Measurements from ENCODE around the gene HYI.
"Not testable (repeated sequence)": the region's sequence is repeated elsewhere in the genome, so short reads cannot be mapped to it uniquely, and the experiment has no call there.

HYI gene, protein sequence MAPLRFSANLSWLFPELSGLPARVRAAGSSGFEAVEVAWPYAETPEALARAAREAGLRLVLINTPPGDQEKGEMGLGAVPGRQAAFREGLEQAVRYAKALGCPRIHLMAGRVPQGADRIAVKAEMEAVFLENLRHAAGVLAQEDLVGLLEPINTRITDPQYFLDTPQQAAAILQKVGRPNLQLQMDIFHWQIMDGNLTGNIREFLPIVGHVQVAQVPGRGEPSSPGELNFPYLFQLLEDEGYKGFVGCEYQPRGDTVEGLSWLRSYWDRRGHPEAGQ

DNA sequence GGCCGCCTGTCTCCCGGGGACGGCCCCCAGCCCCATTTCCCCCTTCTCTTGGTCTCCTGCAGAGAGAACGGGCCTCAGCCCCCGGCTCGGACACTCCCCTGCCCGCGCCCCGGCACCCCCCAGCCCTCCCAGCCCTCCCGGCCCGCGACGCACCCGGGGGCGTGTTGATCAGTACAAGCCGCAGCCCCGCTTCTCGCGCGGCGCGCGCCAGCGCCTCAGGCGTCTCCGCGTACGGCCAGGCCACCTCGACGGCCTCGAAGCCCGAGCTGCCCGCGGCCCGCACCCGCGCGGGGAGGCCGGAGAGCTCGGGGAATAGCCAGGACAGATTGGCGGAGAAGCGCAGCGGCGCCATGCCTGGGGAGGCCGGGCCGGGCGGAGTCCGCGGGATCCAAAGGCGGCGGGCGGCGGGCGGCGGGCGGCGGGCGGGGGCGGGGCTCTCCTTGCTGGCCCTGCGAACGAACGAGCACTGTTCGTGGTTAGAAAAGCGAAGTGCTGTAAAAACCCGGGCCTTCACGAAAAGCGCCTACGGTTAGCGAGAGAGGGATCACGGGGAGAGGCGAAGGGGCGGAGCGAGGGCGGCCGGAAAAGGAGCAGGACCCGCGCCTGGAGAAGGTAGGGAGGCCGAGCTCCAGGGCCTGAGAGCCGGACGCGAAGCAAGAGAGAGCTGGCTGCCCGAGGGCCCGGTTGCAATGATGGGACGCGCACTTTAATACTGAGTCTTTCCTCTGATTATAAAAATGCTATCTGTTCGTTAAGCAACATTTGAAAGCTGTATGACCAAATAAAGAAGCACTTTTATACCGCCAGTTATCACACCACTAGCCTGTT lies at the start of gene HYI:
TSS of gene HYI (minus strand) at position 490 of the 828 bp plus-strand sequence. CDS start at position 352, 138 bp downstream.
- DNase-seq (ENCODE audit: low read depth, low spot score) = peak; percentile 46

DNA sequence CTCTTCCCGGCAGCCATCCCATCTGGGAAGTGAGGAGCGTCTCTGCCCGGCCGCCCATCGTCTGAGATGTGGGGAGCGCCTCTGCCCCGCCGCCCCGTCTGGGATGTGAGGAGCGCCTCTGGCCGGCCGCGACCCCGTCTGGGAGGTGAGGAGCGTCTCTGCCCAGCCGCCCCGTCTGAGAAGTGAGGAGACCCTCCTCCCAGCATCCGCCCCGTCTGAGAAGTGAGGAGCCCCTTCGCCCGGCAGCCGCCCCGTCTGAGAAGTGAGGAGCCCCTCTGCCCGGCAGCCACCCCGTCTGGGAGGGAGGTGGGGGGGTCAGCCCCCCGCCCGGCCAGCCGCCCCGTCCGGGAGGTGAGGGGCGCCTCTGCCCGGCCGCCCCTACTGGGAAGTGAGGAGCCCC lies 48.1 kb upstream of the HYI start:
- DNase-seq (ENCODE audit: low read depth, low spot score) = not testable (repeated sequence)

DNA sequence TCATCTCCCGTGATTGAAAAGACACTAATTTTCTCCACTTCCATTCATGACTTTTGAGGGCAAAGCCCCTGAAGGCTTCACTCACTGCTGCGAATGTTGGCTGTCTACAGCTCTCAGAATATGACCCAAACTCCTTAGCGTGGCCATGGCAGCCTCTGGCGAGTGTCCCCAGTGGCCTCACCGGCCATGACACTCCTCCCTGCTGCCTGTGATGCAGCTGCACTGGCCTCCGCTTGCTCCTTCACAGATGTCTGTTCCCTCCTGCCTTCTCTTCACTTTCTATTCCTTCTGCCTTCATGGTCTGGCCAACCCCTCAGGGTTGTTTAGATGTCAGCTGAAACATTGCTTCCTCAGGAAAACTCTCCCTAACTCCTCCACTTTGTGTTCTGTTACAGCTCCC lies 46.2 kb upstream of the HYI start:
- DNase-seq (ENCODE audit: low read depth, low spot score) = no peak

DNA sequence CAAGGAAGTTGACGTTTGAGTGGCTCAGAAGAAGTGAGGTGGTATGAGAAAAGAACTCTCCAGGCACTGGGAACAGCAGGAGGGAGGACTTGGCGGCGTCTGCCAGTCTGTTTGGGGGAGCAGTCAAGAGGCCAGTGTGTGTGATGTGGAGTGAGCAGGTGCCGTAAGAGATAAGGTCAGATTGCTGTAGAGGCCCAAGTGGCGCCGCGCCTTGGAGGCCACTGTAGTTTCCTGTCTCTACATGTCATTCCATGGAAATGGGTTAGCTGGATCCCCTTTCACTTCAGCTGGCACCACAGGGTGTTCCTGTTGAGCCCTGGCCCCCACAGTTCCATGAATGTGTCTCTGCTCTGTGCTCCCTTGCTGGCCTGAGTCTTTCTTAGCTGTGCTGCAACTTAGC lies 41.5 kb upstream of the HYI start:
- no peak for DNase-seq (ENCODE audit: low read depth, low spot score)

DNA sequence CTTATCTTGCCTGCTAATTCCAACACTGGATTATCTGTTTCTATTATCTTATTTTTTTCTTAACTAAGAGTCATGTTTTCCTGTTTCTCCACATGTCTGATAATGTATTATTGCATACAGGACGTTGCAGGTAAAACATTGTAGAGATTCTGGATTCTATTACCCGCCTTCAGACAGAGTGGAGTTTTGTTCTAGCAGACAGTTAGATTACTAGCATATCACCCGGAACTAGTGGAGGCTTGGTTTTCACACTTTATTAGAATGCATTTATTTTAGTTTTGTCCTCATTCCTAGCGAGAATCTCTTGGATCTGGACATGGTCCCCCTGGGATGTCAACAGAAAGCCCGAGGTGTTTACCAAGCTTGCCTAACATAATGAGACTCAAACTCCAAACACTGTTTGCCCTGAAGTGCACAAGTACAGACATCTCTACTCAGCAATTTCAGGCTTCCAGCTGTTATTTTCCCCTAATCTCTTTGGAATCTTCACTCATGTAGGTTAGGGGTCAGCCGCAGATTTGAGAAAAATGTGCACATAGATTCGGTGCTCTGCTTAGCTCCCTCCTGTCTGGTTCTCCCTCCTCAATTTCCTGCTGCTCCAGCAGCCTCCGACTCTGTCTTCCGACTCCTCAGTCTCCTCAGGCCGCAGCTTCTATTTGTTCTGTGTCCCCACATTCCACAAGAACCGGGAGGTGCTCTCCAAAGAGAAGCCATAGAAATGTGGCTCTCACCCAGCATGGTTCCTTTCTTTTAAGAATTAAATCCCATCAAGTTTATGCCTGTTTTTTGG lies 40.1 kb upstream of the HYI start:
- no peak for DNase-seq (ENCODE audit: low read depth, low spot score)

DNA sequence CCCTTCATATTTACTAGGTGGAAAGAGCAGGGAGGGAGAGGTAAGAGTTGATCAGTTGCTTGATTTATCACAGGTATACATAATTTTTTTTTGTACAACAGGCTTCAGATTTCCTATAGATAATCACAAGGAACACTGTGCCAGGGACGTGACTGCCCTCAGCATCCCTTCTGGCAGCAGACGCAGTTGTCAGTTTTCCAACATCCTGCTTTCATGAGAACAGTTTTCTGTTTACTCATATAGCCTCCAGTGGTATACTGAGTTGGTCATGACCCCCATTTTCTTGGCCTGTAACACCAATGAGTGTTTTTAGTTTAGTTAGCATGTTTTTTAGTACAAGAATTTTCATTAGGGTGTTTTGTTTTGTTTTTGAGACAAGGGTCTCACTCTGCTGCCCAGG lies 39.1 kb upstream of the HYI start:
- DNase-seq (ENCODE audit: low read depth, low spot score) = no peak

DNA sequence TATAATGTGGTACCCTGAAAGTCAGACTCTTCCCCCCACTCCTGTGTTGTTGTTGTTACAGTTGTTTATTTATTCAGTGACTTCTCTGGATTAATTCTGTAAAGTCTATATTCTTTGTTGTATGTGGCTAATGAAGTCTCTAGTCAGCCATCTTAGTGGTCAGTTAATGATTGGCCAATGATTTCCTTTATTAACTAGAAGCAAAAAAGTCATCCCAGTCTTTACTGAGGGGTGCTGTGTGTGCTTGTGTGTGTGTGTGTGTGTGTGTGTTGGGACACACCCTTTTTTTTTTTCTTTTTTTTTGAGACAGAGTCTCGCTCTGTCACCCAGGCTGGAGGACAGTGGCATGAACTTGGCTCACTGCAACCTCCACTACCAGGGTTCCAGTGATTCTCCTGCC lies 37.3 kb upstream of the HYI start:
- no peak for DNase-seq (ENCODE audit: low read depth, low spot score)

DNA sequence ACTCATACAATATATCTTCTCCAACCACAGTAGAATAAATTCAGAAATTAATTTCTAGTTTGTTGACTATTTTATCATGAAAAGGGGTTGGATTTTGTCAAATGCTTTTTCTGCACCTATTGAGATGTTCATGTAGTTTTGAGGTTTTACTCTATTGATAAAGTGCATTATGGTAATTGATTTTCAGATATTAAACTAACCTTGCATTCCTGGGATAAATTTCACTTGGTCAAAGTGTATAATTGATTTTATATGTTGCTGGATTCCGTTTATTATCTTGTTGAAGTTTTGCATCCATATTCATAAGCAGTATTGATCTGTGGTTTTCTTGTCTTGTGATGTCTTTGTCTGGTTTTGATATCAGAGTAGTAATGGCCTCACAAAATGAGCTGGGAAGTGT lies 34.4 kb upstream of the HYI start:
- DNase-seq (ENCODE audit: low read depth, low spot score) = no peak

DNA sequence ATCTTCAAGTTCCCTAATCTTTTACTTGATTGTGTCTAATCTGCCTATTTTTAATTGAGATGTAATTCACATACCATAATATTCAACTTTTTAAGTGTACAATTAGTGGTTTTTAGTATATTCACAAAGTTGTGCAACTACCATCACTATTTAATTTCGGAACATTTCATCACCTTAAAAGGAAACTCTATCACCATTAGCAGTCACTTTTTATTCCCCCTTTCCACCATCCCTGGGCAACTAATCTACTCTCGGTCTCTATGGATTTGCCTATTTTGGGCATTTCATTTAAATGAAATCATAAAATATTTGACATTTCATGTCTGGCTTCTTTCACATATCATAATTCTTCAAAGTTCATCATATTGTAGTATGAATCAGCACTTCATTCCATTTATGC lies 30.6 kb upstream of the HYI start:
- no peak for DNase-seq (ENCODE audit: low read depth, low spot score)

DNA sequence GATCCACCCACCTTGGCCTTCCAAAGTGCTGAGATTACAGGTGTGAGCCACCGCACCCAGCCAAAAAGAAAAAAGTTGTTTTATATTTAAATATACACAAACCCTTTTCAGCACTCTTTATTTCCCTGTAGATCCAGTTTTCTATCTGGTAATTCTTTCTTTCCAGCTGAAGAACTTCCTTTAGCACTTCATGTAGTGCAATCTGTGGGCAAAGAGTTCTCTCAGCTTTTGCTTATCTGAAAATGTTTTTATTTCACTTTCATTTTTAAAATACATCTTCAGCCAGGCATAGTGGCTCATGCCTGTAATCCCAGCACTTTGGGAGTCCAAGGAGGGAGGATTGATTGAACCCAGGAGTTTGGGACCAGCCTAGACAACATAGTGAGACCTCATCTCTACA lies 28.5 kb upstream of the HYI start:
- DNase-seq (ENCODE audit: low read depth, low spot score) = no peak

DNA sequence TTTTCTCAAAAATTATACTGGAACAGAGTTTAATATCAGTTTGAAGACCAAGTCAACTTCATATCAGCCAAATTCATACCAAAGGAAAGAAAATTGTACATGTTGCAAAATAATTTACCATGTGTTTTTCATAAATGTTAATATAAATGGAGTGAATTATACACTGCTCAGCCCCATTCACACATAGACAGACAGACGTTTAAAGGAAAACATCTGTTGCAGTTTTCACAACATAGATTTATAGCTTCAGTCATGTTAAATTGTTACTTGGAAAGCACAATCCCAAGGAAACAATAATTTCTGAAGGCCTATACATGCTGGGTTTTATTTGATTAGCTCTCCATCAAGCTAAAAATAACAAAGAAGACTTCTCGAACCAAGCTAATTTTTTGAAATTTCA lies 27.8 kb upstream of the HYI start:
- DNase-seq (ENCODE audit: low read depth, low spot score) = no peak

DNA sequence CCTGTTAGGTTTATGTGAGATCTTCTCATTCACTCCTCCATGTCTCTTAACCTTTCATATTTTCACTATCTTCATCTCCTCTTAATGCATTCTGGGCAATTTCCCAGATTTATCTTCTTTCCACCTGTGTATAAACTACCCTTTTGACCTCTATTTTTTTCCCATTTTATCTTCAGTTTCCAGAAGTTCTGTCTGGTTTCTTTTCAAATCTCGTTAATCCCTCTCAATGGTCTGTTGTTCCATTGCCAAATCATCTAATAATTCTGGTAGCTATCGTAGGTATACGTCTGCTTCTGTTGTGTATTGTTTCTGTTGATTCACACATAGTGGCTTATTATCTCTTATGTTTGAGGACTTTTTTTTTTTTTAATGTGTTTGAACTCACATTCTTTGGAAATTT lies 25.7 kb upstream of the HYI start:
- DNase-seq (ENCODE audit: low read depth, low spot score) = no peak

DNA sequence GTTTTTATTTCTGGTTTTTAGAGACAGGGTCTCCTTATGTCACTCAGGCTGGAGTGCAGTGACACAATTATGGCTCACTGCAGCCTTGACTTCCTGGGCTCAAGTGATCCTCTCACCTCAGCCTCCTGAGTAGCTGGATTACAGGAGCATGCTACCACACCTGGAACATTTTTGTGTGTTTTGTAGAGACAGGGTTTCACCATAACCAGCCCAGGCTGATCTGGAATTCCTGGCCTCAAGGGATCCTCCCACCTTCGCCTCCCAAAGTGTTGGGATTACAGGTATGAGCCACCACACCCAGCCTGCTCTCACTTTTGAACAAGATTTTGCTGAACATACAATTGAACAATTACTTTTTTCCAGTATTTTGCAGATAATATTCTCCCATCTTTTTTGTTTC lies 24.0 kb upstream of the HYI start:
- DNase-seq (ENCODE audit: low read depth, low spot score) = no peak

DNA sequence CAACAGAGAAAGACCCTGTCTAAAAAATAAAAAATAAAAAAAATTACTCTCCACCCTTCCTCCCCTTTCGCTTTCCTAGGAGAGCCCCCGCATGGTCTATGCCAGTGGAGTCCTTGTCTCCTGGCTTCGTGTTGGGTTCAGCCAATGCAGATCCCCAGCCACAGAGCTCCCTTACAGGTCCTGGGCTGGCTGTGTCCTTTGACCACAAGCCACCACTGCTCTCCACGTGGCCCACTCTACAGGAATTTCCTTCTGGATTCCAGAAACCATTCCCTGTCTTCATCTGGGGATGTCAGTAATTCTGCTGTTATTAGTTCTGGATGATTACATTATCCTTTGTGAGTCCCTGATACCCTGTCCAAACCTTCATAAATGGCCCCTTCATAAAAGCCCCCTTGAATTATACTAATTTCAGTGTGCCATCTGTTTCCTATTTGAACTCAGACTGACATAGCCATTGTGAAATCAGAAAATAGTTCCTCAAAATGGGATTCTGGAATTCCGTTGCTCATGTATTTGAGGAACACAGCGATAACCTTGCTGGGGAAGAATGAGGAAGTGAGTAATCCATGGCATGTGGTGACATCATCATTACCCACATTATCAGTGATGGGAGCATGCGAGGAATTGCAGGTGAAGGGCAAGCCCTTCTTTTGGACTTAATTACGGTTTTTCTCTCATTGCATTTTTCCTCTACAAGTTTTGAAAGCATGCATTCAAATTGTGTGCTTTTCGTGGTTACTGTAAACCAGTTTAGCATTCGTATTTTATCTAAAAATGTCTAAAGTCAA lies 22.1 kb upstream of the HYI start:
- DNase-seq (ENCODE audit: low read depth, low spot score) = not testable (repeated sequence)

DNA sequence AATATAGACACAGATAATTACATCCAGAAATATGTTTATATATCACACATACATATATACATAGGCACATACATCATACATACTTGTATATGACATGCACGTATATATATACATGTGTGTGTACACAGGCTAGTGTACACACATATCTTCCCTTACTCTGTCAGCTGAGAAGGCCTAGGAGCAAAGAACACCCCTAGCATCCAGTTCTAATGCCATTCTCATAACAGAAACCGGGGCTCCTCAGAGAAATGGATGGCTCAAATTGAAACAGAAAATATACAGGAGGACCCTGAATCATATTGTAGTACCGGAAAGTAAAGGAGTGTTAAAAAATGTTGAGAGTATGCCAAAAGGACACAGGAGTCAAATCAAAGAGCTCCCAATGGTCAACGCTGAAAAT lies 19.7 kb upstream of the HYI start:
- no peak for DNase-seq (ENCODE audit: low read depth, low spot score)

DNA sequence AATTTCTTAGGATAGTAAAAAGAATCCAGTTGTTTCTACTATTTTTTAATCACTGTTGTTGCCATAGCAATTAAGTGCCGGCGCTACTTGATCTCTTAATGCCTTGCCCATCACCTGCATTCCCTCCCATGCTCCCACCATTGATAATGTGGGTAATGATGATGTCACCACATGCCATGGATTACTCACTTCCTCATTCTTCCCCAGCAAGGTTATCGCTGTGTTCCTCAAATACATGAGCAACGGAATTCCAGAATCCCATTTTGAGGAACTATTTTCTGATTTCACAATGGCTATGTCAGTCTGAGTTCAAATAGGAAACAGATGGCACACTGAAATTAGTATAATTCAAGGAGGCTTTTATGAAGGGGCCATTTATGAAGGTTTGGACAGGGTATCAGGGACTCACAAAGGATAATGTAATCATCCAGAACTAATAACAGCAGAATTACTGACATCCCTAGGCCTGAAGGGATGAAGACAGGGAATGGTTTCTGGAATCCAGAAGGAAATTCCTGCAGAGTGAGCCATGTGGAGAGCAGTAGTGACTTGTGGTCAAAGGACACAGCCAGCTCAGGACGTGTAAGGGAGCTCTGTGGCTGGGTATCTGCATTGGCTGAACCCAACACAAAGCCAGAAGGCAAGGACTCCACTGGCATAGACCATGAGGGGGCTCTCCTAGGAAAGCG lies 18.9 kb upstream of the HYI start:
- not testable (repeated sequence) for DNase-seq (ENCODE audit: low read depth, low spot score)

DNA sequence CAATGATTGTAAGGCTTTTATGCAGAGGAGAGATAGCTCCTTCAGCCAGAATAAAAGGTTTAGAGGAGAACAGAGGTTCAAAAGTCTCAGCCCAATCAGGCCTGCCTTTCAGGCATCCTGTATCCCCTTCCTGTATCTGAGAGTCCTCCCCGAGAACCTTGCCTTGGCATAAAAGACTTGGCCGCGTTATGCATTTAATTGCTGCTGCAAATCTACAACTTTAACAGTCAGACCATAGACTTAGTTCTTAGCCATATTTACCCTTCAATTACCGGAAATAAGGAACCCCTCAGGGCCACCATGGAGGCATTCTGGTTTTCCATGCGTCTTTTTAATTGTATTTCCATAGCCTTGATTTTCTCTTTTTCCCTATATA lies 18.3 kb upstream of the HYI start:
- DNase-seq (ENCODE audit: low read depth, low spot score) = no peak

DNA sequence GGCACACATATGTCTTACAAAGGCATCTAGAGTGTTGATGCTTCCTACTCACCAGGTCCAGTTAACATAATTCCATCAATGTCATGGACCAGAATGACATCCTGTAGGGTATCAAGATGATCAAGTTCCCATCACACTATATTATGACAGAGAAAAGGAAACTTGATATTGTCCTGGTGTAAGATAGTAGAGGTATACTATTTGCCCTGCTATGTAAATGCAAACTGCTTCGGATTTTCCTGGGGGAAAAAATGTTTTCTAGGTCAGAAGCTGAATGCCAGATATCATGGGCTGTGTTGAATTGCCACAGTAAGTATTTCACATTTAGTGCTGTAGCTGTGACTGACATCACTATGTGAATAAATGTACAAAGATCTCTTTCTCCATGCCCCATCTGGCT lies 16.2 kb upstream of the HYI start:
- no peak for DNase-seq (ENCODE audit: low read depth, low spot score)

DNA sequence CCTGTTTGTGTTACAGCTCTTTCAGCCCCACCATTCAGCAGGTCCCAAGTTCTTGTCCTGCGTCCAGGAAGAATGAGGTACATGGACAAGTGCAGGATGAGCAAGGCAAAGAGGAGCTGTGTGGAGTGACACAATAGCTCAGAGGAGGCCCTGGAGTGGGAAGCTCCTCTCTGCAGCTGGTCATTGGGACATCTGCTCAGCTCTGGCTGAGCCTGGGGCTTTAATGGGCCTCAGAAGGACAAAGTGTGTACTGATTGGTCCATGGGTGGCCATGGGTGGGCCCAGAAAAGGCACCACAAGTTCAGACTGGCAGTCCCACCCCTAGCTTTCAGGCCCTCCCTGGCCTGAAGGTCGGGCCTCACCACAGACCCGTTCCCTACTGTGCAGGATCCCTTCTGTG lies 14.7 kb upstream of the HYI start:
- no peak for DNase-seq (ENCODE audit: low read depth, low spot score)

DNA sequence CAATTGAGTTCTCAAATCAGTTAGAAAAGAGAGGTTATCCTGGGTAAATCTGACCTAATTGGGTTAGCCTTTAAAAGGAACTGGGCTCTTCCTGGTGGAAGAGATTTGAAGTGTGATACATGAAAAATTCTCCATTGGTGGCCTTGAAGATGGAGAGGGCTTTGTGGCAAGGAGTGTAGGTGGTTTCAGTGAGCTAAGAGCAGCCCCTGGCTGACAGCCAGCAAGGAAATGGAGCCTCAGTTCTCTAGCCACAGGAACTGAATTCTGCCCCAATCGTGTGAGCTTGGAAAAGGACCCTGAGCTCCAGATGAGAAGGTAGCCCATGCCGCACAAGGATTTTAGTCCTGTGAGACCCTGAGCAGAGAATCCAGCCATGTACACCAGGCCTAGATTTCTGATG lies 12.7 kb upstream of the HYI start:
- DNase-seq (ENCODE audit: low read depth, low spot score) = no peak

DNA sequence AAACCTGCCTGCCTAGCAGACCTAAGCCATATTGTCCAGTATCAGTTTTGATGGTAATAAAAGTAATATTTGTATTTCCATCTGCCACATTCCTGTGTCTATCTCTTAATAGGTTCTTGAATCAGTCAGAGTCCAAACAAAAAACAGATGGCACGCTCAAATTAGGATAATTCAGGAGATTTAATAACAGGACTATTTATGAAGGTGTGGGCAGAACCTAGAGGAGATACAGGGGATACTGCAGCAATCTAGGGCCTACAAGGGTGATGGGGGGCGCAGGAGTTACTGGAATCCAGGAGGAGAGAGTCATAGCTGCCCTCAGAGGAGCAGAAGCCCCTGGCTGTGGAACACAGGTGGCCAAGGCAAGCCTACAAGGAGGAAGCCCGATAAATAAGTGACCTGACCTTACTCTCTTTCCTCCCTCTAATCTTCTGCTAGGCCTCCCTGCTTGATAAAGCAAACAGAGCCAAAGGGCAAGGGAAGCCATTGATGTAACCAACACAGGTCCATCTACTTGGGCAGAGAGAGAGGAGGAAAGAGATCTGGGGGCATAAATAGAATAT lies 11.9 kb upstream of the HYI start:
- no peak for DNase-seq (ENCODE audit: low read depth, low spot score)
